SK-N-SH treated with all-trans-retinoic acid at 6 μM for 48 hours (cell line): ENCODE data around the gene MDFIC.

Source experiments
- ATAC-seq: fragments of 200-7000 bp; cut with Tn5 transposase; 3 replicates; pipeline ENCODE4 v1.9.1; 2020; ENCODE audit warnings: mild to moderate bottlenecking, moderate library complexity
- ARNTL ChIP-seq: fragments of 450-650 bp; formaldehyde crosslinking; IDR thresholded peaks from 2 replicates; pipeline ENCODE4 v1.5.0; 2020; ENCODE audit warnings: low read depth, mild to moderate bottlenecking, moderate library complexity, borderline replicate concordance
- BACH2 ChIP-seq: fragments of 250-450 bp; sonication (Bioruptor Pico); IDR thresholded peaks from 2 replicates; pipeline ENCODE4 v1.9.0; 2021; ENCODE audit warnings: mild to moderate bottlenecking, borderline replicate concordance
- CSDC2 ChIP-seq: fragments of 250-450 bp; sonication (Bioruptor Pico); IDR thresholded peaks from 2 replicates; pipeline ENCODE4 v1.5.0; 2020; ENCODE audit warnings: mild to moderate bottlenecking, moderate library complexity
- CSRNP3 ChIP-seq: fragments of 250-450 bp; sonication (Bioruptor Pico); IDR thresholded peaks from 2 replicates; pipeline ENCODE4 v1.5.1; 2021; ENCODE audit warnings: mild to moderate bottlenecking, moderate library complexity
- ESRRG ChIP-seq: fragments of 250-450 bp; sonication (Bioruptor Pico); IDR thresholded peaks from 2 replicates; pipeline ENCODE4 v1.6.1; 2021; ENCODE audit warnings: mild to moderate bottlenecking
- GLIS3 ChIP-seq: fragments of 250-450 bp; sonication (Bioruptor Pico); IDR thresholded peaks from 2 replicates; pipeline ENCODE4 v1.5.0; 2020; ENCODE audit warnings: mild to moderate bottlenecking, moderate library complexity
- ISL1 ChIP-seq: fragments of 250-450 bp; sonication (Bioruptor Pico); IDR thresholded peaks from 2 replicates; pipeline ENCODE4 v2.1.2; 2022; ENCODE audit warnings: mild to moderate bottlenecking, moderate library complexity
- OSR1 ChIP-seq: fragments of 250-450 bp; sonication (Bioruptor Pico); IDR thresholded peaks from 2 replicates; pipeline ENCODE4 v1.8.0; 2022; ENCODE audit warnings: moderate library complexity, mild to moderate bottlenecking, inconsistent platforms
- PATZ1 ChIP-seq: fragments of 250-450 bp; sonication (Bioruptor Pico); IDR thresholded peaks from 2 replicates; pipeline ENCODE4 v1.8.0; 2020; ENCODE audit warnings: mild to moderate bottlenecking, moderate library complexity, borderline replicate concordance
- POU6F1 ChIP-seq: fragments of 250-450 bp; sonication (Bioruptor Pico); IDR thresholded peaks from 2 replicates; pipeline ENCODE4 v1.8.0; 2021; ENCODE audit warnings: low read depth, mild to moderate bottlenecking, moderate library complexity, borderline replicate concordance
- PPARA ChIP-seq: fragments of 250-450 bp; sonication (Bioruptor Pico); IDR thresholded peaks from 2 replicates; pipeline ENCODE4 v1.5.0; 2020; ENCODE audit warnings: mild to moderate bottlenecking, borderline replicate concordance
- RARB ChIP-seq: fragments of 250-450 bp; sonication (Bioruptor Pico); IDR thresholded peaks from 2 replicates; pipeline ENCODE4 v1.8.0; 2021; ENCODE audit warnings: mild to moderate bottlenecking, moderate library complexity
- SNAI2 ChIP-seq: fragments of 250-450 bp; sonication (Bioruptor Pico); IDR thresholded peaks from 2 replicates; pipeline ENCODE4 v1.5.0; 2020; ENCODE audit warnings: mild to moderate bottlenecking, moderate library complexity
- TCF4 ChIP-seq: fragments of 250-450 bp; sonication (Bioruptor Pico); IDR thresholded peaks from 2 replicates; pipeline ENCODE4 v1.8.0; 2021; ENCODE audit warnings: mild to moderate bottlenecking, moderate library complexity, borderline replicate concordance
- TOX ChIP-seq: fragments of 250-450 bp; sonication (Bioruptor Pico); IDR thresholded peaks from 2 replicates; pipeline ENCODE4 v1.8.0; 2021; ENCODE audit warnings: mild to moderate bottlenecking, moderate library complexity, borderline replicate concordance
- ZFP3 ChIP-seq: fragments of 250-450 bp; sonication (Bioruptor Pico); IDR thresholded peaks from 2 replicates; pipeline ENCODE4 v1.5.0; 2020; ENCODE audit warnings: mild to moderate bottlenecking, moderate library complexity
- ZFP30 ChIP-seq: fragments of 450-650 bp; formaldehyde crosslinking; IDR thresholded peaks from 2 replicates; pipeline ENCODE4 v1.5.0; 2022; ENCODE audit warnings: mild to moderate bottlenecking, moderate library complexity
- ZNF8 ChIP-seq: fragments of 450-650 bp; formaldehyde crosslinking; IDR thresholded peaks from 2 replicates; pipeline ENCODE4 v1.5.0; 2020; ENCODE audit warnings: mild to moderate bottlenecking, moderate library complexity
- TF ChIP-seq, protein P1 (sequence below): fragments of 250-450 bp; sonication (Bioruptor Pico); IDR thresholded peaks from 2 replicates; pipeline ENCODE4 v1.5.0; 2020; ENCODE audit warnings: mild to moderate bottlenecking, moderate library complexity

The MDFIC gene

DNA sequence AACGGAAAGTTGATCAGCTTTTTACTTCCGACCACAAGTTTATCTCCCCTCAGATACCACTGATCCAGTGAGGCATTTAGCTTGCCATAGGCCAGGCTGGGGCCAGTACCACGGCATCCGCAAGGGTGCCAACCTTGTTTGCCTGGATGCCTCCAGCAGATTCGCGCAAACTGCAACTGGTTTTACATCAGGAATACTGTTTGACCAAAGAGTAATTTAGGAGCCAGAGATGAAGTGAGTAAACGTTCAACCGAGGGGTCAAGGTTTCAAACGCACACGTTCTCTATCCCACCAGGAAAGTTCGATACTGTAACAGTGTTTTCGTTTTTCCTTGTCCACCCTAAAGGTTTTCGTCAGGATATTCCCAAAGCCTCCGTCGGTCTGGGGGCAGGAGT, 266 bp upstream of the MDFIC start (continued):
- no peak for TF ChIP-seq ZFP30 (CRISPR knock-in tag)

GRCh38 chr7:114922652-114923402, 933 bp downstream of the MDFIC start:
- TF ChIP-seq BACH2 = no peak
- no peak for TF ChIP-seq OSR1 (CRISPR knock-in tag)
- no peak for TF ChIP-seq ESRRG
- no peak for TF ChIP-seq ARNTL (CRISPR knock-in tag)
- TF ChIP-seq ISL1 (CRISPR knock-in tag) = no peak
- TF ChIP-seq ZNF8 = no peak
- no peak for TF ChIP-seq CSDC2 (CRISPR knock-in tag)
- TF ChIP-seq POU6F1 = no peak
- TF ChIP-seq RARB (CRISPR knock-in tag) = no peak
- TF ChIP-seq, protein P1, sequence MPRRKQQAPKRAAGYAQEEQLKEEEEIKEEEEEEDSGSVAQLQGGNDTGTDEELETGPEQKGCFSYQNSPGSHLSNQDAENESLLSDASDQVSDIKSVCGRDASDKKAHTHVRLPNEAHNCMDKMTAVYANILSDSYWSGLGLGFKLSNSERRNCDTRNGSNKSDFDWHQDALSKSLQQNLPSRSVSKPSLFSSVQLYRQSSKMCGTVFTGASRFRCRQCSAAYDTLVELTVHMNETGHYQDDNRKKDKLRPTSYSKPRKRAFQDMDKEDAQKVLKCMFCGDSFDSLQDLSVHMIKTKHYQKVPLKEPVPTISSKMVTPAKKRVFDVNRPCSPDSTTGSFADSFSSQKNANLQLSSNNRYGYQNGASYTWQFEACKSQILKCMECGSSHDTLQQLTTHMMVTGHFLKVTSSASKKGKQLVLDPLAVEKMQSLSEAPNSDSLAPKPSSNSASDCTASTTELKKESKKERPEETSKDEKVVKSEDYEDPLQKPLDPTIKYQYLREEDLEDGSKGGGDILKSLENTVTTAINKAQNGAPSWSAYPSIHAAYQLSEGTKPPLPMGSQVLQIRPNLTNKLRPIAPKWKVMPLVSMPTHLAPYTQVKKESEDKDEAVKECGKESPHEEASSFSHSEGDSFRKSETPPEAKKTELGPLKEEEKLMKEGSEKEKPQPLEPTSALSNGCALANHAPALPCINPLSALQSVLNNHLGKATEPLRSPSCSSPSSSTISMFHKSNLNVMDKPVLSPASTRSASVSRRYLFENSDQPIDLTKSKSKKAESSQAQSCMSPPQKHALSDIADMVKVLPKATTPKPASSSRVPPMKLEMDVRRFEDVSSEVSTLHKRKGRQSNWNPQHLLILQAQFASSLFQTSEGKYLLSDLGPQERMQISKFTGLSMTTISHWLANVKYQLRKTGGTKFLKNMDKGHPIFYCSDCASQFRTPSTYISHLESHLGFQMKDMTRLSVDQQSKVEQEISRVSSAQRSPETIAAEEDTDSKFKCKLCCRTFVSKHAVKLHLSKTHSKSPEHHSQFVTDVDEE (CRISPR knock-in tag) = no peak
- TF ChIP-seq GLIS3 = no peak
- no peak for TF ChIP-seq SNAI2 (CRISPR knock-in tag)
- no peak for TF ChIP-seq TOX (CRISPR knock-in tag)
- TF ChIP-seq ZFP30 (CRISPR knock-in tag) = no peak
- ATAC-seq = peak; percentile 54

DNA sequence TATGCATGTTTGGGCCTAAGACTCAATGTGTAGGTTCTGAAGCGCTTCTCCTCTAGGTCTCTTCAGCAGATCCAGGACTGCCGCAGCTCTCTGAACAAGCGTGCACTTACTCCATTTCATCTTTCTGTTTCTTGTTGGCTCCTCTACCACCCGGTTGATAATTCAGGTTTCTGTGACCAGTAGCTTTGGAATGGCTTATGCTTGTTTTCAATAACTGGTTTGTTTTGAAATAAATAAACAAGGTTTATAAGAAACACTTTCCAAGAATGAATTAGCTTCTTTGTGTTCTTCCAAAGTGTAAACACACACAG, 1.5 kb downstream of the MDFIC start:
- ATAC-seq = no peak
- TF ChIP-seq ZFP3 (CRISPR knock-in tag) (no peak), BACH2 (no peak), ARNTL (CRISPR knock-in tag) (no peak), CSRNP3 (CRISPR knock-in tag) (no peak), TCF4 (CRISPR knock-in tag) (no peak), RARB (CRISPR knock-in tag) (no peak), PATZ1 (CRISPR knock-in tag) (no peak), TOX (CRISPR knock-in tag) (no peak), PPARA (CRISPR knock-in tag) (no peak), SNAI2 (CRISPR knock-in tag) (no peak)
- TF ChIP-seq, protein P1 (CRISPR knock-in tag) = no peak
